HEK293 (cell line): ENCODE results near the gene LCN1.

Experiments used
- BCL11A ChIP-seq: fragments of 450-650 bp; formaldehyde crosslinking; IDR thresholded peaks from 2 replicates; pipeline ENCODE4 v1.5.1; 2016; ENCODE audit warnings: low read depth, missing biosample characterization, missing genetic modification characterization
- GLIS1 ChIP-seq: fragments of 450-650 bp; formaldehyde crosslinking; IDR thresholded peaks from 2 replicates; pipeline ENCODE4 v1.5.1; 2016; ENCODE audit warnings: missing biosample characterization, missing genetic modification characterization
- HOXD13 ChIP-seq: sonication (generic); formaldehyde crosslinking; IDR thresholded peaks from 2 replicates; pipeline ENCODE4 v1.8.0; 2022; ENCODE audit warnings: missing genetic modification reagents, borderline replicate concordance
- KLF10 ChIP-seq: fragments of 450-650 bp; IDR thresholded peaks from 2 replicates; pipeline ENCODE4 v1.5.1; 2018; ENCODE audit warnings: missing biosample characterization, mild to moderate bottlenecking, missing genetic modification characterization
- TCF7L2 ChIP-seq: IDR thresholded peaks from 2 replicates; pipeline ENCODE4 v1.6.1; 2011; ENCODE audit warnings: low read depth, mild to moderate bottlenecking, inconsistent platforms, low read length, moderate library complexity, borderline replicate concordance
- TSHZ1 ChIP-seq: fragments of 450-650 bp; formaldehyde crosslinking; IDR thresholded peaks from 2 replicates; pipeline ENCODE4 v1.5.1; 2016; ENCODE audit warnings: missing biosample characterization, missing genetic modification characterization, borderline replicate concordance
- YY2 ChIP-seq: fragments of 450-650 bp; formaldehyde crosslinking; IDR thresholded peaks from 2 replicates; pipeline ENCODE4 v1.5.1; 2016; ENCODE audit warnings: missing biosample characterization, missing genetic modification characterization
- ZBTB11 ChIP-seq: fragments of 450-650 bp; formaldehyde crosslinking; conservative IDR thresholded peaks from 2 replicates; pipeline ENCODE4 v1.5.1; 2016; ENCODE audit warnings: low read depth, missing biosample characterization, missing genetic modification characterization
- ZBTB44 ChIP-seq: fragments of 450-650 bp; IDR thresholded peaks from 2 replicates; pipeline ENCODE4 v1.5.1; 2018; ENCODE audit warnings: missing biosample characterization, mild to moderate bottlenecking, missing genetic modification characterization
- ZFP41 ChIP-seq: fragments of 450-650 bp; formaldehyde crosslinking; IDR thresholded peaks from 2 replicates; pipeline ENCODE4 v1.5.1; 2016; ENCODE audit warnings: missing biosample characterization, missing genetic modification characterization, borderline replicate concordance
- ZNF138 ChIP-seq: fragments of 450-650 bp; formaldehyde crosslinking; IDR thresholded peaks from 2 replicates; pipeline ENCODE4 v1.5.1; 2016; ENCODE audit warnings: missing biosample characterization, missing genetic modification characterization, borderline replicate concordance
- ZNF148 ChIP-seq: fragments of 450-650 bp; formaldehyde crosslinking; IDR thresholded peaks from 2 replicates; pipeline ENCODE4 v1.5.0; 2017; ENCODE audit warnings: missing biosample characterization, missing genetic modification characterization, borderline replicate concordance
- ZNF18 ChIP-seq: fragments of 450-650 bp; formaldehyde crosslinking; IDR thresholded peaks from 2 replicates; pipeline ENCODE4 v1.5.1; 2016; ENCODE audit warnings: missing biosample characterization, missing genetic modification characterization
- ZNF341 ChIP-seq: fragments of 450-650 bp; formaldehyde crosslinking; IDR thresholded peaks from 2 replicates; pipeline ENCODE4; 2016; ENCODE audit warnings: low read depth, missing biosample characterization, missing genetic modification characterization
- ZNF423 ChIP-seq: fragments of 450-650 bp; formaldehyde crosslinking; IDR thresholded peaks from 2 replicates; pipeline ENCODE4 v1.5.1; 2016; ENCODE audit warnings: missing biosample characterization, missing genetic modification characterization
- ZNF473 ChIP-seq: fragments of 450-650 bp; formaldehyde crosslinking; IDR thresholded peaks from 2 replicates; pipeline ENCODE4 v1.5.1; 2017; ENCODE audit warnings: missing biosample characterization, missing genetic modification characterization
- ZNF596 ChIP-seq: fragments of 450-650 bp; IDR thresholded peaks from 2 replicates; pipeline ENCODE4 v1.5.0; 2018; ENCODE audit warnings: missing biosample characterization, mild to moderate bottlenecking, missing genetic modification characterization, moderate library complexity
- ZNF600 ChIP-seq: fragments of 450-650 bp; formaldehyde crosslinking; IDR thresholded peaks from 2 replicates; pipeline ENCODE4 v1.5.1; 2016; ENCODE audit warnings: missing biosample characterization, missing genetic modification characterization
- ZNF654 ChIP-seq: fragments of 450-650 bp; formaldehyde crosslinking; IDR thresholded peaks from 2 replicates; pipeline ENCODE4 v1.5.1; 2016; ENCODE audit warnings: low read depth, missing biosample characterization, missing genetic modification characterization
- ZNF660 ChIP-seq: fragments of 450-650 bp; IDR thresholded peaks from 2 replicates; pipeline ENCODE4 v1.5.1; 2018; ENCODE audit warnings: missing biosample characterization, mild to moderate bottlenecking, missing genetic modification characterization
- ZNF76 ChIP-seq: fragments of 450-650 bp; formaldehyde crosslinking; IDR thresholded peaks from 2 replicates; pipeline ENCODE4; 2016; ENCODE audit warnings: low read depth, missing biosample characterization, missing genetic modification characterization, borderline replicate concordance
- ZNF776 ChIP-seq: fragments of 450-650 bp; formaldehyde crosslinking; IDR thresholded peaks from 2 replicates; pipeline ENCODE4 v1.5.0; 2017; ENCODE audit warnings: missing biosample characterization, missing genetic modification characterization, borderline replicate concordance
- ZNF777 ChIP-seq: fragments of 450-650 bp; formaldehyde crosslinking; IDR thresholded peaks from 2 replicates; pipeline ENCODE4 v1.5.1; 2017; ENCODE audit warnings: missing biosample characterization, missing genetic modification characterization, borderline replicate concordance
- ZSCAN18 ChIP-seq: fragments of 450-650 bp; formaldehyde crosslinking; IDR thresholded peaks from 2 replicates; pipeline ENCODE4 v1.5.1; 2016; ENCODE audit warnings: missing biosample characterization, missing genetic modification characterization

LCN1 gene

GRCh38 chr9:135480071-135480939, 40.9 kb upstream of the LCN1 start (continued):
- no peak for TF ChIP-seq ZNF423 (tag by site-specific recombination)
- no peak for TF ChIP-seq ZNF600
- TF ChIP-seq ZNF138 (tag by site-specific recombination): no peak
- TF ChIP-seq GLIS1: peak; percentile 72
- no peak for TF ChIP-seq ZNF777 (tag by site-specific recombination)
- TF ChIP-seq ZFP41 (tag by site-specific recombination): no peak
- TF ChIP-seq ZBTB44 (tag by site-specific recombination): no peak
- TF ChIP-seq ZNF660: no peak
- TF ChIP-seq ZNF596 (tag by site-specific recombination): no peak
- TF ChIP-seq ZNF148 (tag by site-specific recombination): no peak
- TF ChIP-seq TCF7L2: no peak
- no peak for TF ChIP-seq ZNF776 (tag by site-specific recombination)
- no peak for TF ChIP-seq ZNF654 (tag by site-specific recombination)
- peak; percentile 70; the same call in 1 of the 2 replicates for TF ChIP-seq ZNF76 (tag by site-specific recombination)
- no peak; the same call in 1 of the 2 replicates for TF ChIP-seq KLF10 (tag by site-specific recombination)
- TF ChIP-seq ZNF473 (tag by site-specific recombination): no peak
- TF ChIP-seq ZNF341 (tag by site-specific recombination): peak; percentile 89
- peak; percentile 81 for TF ChIP-seq ZBTB11 (tag by site-specific recombination)
- TF ChIP-seq ZSCAN18 (tag by site-specific recombination): no peak
- no peak for TF ChIP-seq YY2
- TF ChIP-seq ZNF18: no peak
- TF ChIP-seq HOXD13 (CRISPR knock-in tag): no peak
- TF ChIP-seq TSHZ1: no peak
- TF ChIP-seq BCL11A (tag by site-specific recombination): 0 out of 2 replicates have a peak, but pooled peaks have one; percentile 12
